HCEC 1CT (cell line): ENCODE measurements around the gene MRRF.

Source experiments
- DNase-seq: peaks from one replicate; pipeline ENCODE4 v3.0.0-alpha.2; 2017

Gene MRRF

DNA sequence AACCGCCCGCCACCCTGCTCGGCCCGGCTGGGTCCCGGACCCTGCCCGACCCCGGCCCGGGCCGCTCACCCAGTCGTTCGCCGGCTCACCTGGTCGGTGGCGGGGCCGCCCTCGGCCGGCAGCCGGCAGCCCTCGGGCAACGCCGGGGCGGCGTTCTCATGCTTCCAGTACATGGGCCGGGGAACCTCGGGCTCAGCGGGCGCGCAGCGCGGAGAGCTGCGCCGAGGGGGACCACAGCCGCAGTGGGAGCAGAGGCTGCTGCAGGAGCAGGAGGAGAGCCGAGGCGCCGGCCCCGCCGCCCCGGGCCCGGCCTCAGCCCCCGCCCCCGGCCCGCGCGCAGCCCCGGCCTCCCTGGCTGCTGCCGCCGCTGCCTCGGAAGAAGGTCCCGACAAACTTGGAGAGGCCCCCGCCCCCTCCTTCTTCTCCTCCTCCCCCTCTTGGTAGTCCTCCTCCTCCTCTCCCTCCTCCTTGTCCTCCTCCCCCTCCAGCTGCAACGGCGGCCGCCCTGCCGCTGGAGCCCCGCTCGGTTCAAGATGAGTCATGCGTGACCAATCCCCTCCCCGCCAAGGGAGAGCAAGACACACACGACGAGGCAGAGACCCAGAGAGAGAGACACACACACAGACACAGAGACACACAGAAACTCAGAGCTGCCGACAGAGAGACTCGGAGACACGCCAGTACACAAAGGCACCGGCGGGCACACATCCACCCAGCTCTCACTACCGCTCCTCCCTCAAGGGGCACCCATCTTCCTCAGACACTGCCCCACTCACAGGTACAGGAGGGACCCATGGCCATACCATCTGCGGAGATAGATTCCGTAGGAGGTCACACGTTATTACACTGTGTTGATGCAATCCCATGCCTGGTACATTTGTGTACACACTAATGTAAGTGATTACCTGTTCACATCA lies 35.9 kb upstream of the MRRF start, which contains the start of gene LHX6:
LHX6 (minus strand) TSS at position 390 of the 917 bp plus-strand sequence; CDS start at position 173, 217 bp downstream.
- peak; percentile 51 for DNase-seq

DNA sequence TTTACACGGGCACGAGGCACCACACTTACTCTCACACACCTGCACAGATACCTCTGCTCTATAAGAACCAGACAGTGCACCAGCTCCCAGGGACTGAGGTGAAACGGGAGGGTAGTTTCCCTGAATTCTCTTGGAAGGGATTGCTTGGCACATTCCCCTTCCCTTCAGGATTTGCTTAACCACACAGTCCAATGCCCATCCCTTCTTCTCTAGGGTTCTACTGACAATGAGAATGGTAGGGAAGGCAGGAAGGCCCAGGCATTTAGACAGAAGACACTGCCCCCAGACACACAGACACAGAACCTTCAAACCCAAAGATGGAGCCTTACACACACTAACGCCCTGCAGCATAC lies 35.2 kb upstream of the MRRF start:
- no peak for DNase-seq

DNA sequence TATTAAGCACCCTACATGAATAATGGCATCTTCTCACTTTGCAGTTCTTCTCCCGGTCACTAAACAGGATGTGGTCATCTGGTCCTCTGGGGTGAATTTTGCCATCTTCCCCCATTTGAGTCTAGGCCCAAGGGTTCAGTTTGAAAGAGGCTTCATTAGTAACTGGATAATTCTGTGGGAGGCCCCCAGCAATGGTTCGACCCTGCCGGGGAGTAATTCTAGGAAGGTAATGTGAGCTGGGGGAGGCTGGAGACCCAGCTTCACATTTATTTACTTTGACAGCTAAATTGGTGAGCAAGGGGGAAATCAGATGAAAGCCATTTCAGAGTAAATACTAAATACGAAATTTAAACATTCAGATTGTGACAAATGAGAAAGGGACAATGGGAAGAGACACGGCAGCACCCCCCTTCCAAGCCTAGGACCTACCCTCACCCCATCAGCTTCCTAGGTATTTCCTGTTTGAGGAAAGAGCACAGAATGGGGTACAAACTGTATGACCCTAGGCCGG lies 31.8 kb upstream of the MRRF start:
- DNase-seq: no peak

DNA sequence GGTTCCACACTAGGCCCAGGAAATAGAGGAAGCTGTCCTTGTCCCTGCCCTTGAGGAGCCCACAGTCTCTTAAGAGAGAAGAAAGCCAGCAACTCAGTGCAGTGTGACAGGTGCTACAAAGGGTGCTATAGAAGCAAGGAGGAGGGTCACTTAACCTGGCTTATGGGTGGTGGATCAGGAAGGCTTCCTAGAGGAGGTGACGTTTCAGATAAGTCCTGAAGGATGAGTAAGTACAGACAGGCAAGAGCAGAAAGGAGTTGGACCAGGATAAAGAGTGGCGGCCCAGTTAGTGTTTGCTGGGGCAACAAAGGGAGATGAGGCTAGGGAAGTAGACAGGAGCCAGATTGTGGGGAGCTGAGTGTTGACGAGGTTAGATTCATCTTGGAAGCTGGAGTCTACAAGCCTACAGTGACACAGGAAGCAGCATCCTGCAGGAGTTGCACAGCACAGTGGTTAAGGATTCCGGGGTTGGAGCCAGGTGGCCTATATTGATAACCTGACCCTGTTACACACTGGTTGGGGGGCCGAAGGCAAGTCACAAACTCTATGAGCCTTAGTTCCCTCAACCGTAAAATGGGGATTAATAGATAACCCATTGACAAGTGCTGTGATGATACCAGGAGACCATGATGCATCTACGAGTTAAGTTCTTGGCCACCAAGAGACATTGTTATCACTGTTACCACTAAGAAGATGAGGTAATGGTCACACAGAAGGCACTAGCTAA lies 30.5 kb upstream of the MRRF start:
- no peak for DNase-seq

DNA sequence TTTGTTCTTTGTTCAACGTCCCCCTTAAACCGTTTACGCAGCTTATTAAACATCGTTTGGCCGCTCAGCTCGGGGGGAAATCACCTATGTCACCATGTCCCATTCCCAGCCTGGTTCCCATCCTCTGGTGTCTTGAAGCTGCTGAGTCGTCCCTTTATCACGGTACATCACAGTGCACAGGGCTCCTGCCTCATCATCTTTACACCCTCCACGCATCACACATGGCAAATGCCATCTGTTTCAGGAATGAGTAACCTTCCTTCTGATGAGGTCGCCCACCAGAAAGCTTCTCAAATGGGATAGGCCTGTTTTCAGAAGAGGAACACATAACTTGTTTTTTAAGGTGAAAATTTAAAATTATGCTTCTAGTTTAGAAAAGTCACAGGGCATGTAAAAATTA lies 28.0 kb upstream of the MRRF start:
- no peak for DNase-seq

DNA sequence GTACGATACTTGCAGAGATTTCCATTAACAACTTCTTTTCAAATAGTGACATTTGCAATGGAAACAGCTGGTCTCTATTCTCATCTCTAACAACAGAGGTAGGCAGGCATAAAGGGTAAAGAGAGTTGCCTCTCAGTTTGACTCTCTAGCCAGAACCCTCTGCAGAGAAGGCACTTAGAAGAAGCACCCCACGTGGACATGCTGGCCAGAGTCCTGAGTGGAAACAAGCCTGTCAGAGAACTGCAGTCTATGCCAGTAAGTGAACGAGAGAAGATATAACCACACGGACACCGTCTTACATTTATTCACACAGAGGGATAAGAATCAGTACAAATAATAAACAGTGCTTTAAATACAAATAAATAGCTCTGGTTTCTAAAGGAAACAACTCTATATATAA lies 25.0 kb upstream of the MRRF start:
- no peak for DNase-seq

DNA sequence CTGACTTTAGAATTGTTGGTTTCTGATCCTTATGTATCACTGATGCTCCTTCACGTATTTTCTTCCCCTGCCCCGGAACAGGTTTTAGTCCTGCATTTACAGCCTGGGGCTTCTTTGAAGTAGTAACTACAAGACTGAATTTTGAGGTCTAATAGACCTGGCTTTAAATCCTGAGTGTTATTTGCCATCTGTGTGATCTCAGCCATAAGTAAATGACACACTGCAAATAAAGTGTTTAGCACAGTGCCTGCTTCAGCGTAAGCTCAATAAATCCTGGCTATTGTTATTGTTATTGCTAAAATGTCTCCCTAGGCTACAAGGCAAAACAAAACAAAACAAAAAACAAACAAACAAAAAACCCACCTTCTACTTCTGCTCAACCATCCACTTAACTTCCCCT lies 20.3 kb upstream of the MRRF start:
- no peak for DNase-seq

DNA sequence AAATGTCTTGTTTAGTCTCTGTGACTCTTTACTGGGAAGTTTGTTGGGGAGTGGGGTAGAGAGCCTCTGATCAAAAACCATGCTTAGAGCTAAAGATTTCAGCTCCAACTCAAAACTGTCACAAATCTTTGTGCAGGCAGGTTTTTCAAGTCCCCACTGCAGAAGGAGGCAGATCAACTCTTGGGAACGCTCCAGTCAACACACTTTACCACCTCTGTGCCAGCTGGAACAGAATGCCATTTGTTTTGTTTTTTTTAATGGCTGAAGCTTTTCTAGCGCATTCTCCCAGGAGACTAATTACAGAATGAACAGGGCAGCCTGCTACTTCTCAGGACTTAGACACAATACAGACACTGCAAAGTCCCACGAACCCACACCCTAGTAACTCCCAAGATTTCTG lies 18.0 kb upstream of the MRRF start:
- DNase-seq: no peak

DNA sequence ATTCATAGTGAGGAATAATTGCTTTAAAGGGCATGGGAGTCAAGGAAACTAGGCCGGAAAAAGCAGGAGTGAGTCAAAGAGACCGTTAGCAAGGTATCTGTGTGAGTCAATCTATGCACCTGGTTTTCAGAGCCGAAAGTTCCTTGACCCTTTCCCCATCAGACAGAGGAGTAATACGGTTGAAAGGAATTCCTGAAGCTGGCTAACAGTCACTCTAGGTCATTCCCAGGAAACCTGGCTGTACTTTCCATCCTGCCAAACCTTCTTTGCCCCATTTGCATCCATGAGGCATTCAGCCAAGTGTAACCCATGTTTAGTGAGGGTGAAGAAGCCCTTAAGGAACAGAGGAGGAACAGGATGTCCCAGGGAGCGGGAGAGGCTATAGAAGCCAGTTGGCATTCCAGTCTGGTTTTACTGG lies 16.2 kb upstream of the MRRF start:
- DNase-seq: no peak

DNA sequence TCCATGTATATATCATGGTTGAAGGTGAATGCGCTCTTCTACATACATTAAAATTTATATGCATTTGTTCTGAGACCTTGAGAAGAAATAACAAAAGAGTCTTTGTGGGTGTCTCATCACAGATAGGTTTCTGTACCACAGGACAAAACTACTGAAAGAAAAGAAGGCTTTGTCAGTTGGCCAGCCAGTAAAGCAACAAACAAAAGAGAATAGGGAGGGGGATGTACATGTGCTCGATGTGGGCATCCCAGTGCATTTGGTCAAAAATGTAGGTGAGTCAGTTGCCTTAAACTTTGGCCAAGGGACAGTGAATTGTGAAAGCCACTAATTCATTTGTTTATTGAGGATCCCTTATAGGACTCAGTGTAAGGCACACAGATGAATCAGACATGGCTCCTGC lies 13.3 kb upstream of the MRRF start:
- no peak for DNase-seq

DNA sequence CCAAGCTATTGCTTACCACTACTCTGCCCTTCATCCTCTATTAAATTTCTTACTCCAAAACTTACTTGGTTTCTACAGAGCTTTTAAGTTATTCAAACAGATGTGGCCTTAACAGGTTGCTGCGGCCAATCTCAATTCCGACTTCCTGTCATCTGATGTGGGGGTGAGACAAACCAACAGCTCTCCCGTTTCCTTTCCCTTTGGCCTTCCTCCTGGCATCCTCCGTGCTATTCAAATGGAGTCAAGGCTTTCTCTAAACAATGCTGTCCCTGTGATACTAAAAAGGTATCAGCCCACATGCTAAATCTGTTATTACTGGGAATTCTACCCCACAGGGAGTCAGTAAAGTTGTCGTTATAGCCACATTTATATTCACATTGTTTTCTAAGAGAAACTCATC lies 11.9 kb upstream of the MRRF start:
- no peak for DNase-seq

DNA sequence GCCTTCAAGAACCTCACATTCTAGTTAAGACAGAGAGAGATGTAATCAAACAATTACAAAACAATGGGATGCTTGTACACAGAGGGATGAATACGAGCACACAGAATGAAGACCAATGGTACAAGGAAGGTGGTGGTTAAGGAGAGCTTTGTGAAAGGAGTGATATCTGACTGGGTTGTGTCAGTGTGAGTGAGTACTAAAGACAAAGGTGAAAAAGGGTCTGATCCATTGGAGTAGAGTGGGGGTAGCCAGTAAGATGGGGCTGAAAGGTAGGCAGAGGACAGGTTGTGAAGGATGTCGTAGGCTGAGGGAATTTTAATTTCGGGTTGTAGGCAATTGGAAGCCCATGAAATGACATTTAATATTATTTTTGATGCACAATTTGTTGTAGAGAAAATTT lies 9.9 kb upstream of the MRRF start:
- no peak for DNase-seq

DNA sequence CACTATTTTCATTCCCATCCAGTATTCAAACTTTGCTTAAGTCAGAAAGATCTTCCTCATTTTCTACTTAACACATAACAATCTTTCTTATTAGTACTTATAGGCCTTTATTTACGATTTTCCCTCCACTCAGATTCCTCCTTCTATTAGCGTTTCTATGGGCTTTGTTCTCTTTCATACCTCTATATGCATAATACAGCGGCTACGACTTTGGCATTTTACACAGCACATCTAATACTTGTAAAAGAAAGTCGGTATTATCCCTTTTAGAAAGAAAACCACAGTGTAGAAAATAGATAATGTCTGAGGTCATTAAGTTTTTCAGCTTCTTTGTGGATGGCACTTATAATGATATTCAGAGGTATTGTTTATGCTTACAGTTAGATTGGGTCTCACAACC lies 8.5 kb upstream of the MRRF start:
- no peak for DNase-seq

DNA sequence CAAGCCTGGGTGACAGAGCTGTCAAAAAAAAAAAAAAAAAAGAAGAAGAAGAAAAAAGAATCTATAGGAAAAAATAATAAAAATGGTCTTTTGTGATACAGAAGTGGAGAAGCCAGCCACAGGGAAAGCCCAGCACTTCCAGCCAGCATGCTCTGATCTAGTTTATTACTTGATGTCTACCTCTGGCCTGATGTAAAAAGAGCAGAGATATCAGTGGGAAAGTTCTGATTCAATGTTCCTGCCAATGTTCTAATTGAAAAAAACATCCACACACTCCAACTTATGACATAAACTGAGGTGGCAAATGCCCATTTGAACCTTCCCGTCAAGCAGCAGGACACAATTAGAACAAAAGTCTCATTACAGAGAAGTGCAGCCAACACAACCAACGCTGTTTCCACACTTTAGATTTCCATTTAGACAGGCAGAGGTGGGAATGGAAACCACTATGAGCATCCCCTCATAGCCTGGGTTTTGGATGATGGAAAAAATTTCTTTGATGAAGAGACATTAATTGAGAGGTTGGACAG lies 5.7 kb upstream of the MRRF start:
- no peak for DNase-seq

DNA sequence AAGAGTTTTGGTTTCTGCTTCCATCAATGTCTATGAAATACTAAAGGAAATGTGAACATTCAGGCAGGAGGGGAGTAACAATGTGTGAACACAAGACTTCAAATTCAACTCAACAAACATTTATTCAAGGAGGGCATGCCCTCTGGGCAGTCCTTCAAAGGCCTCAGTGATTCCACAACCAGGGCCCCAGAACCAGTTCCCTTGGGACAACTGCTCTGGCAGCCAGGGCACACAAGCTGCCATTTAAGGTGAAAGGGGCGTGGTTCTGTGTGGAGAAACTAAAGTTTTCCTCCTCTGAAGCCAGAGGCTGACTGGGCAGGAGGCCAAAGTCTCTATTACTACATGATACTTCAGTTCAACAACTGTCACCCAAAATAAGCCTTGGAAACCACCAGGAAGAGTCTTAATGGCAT lies 3.2 kb upstream of the MRRF start:
- no peak for DNase-seq

DNA sequence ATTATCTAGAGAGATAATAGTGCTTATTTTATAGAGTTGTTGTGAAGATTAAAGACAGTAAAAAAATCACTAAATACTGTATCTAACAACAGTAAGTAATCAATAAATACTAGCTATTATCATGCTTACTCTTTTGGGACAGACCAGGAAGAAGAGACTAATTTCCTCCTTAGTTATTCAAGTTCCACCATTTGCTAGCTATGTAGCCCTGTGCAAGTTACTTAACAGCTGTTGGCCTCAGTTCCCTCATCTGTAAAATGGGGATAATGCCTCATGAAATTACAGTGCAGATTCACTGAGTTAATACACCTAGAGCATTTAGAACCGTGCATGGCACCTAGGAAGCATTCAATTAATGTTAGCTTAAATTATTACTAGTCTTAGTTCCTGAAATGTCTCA lies 2.6 kb upstream of the MRRF start:
- no peak for DNase-seq

DNA sequence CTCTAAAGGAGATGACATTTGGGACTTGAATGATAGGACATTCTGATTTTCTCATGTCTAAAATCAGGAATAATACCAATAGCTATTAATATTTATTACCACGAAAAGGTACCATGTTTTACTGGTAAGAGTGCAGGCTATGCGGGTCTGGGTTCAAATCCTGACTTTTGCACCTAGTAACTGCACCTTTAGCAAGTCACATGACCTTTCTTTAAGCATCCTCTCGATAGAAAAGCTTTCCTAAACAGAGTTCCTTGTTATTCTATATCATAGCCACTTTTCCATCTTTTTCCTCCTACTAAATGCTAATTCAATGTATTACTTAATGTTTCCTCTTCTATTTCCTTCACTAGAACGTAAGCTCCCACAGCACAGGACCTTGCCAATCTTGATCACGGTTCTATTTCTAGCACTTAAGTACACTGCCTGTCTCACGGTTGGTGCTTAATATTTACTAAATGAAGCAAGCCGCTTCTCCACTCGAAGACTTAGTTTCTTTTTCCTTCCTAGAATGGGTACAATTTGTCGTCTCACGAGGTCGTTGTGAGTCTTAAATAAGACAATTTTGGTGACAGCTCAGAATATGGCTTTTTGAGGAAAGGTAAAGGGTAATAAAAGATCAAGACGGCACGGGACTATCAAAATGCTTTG lies 858 bp upstream of the MRRF start:
- DNase-seq: no peak

DNA sequence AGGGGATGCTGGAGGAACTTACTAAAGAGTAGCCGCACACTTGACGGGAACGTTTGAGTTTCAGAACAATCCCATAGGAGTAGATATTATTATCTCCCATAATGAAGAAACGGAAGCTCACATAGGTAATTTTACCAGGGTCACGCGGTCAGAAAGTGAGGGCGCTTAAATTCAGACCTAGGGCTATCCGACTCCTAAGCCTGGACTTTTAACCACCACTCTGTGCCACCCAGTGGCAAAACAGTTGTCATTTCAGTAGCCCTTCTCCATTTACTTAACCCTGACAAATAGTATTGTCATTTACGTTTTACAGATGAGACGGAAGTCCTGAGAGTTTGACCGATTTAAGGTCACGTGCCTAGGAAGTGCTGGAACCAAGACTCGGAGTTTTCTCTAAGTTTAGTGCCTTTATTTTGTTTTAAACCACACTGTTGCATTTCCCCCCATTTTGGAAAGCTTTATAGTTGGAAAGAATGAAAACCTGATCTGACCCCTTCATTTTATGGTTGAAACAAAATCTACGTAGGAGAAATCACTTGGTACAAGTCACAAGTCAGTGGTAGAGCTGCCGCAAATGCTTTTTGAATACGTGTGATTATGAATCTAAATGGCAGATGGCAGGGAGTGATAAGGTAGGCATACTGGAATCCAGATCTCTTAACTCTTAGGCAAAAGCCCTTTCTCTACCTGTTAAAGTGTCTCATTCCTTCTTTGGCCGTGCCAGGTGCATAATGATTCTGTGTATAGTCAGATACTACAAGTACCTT lies 650 bp downstream of the MRRF start:
- DNase-seq: peak; percentile 9

DNA sequence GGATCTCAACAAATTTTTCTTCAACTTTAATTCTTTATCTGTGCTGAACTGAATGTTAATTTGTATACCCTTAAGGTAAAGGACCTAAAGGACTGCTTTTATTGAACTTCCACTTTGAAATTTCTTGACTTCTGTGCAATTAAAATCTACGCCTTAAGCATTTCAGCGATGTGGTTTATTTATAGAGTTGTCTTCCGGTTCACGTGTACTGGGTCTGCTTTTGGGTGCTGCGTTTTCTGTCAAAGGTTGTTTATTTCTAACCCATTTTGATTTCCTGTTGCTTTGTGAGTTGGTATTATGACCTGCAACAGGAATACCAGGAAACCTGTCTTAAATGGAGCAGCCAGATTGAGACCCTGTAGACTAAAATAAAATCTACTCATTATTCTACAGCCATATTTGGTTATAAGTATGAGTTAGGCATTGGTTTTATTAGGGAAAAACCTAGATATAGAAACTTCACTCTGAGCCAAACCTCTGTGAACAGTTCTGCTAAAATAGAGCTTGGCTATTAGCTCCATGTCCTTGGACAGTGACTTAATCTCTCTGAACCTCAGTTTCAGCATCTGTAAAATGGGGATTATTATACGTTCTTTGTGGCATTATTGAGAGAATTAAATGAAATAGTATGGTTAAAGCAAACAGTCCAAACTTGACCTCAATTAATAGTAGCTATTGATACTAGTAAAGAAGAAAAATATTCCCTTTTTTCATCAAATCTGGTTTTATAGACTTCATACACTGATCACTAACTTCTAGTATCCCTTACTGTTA lies 3.5 kb downstream of the MRRF start:
- no peak for DNase-seq

DNA sequence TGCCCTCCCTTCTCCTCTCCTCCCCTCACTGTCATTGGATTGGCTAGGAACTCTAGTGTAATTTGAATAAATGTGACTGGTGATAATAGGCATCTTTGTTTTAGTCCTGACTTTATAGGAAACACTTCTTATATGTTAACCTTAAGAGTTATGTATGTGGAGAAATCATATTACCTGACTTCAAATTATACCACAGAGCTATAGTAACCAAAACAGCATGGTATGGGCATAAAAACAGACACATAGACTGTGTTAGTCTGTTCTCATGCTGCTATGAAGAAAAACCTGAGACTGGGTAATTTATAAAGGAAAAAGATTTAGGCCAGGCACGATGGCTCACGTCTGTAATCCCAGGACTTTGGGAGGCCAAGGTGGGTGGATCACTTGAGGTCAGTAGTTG lies 9.4 kb downstream of the MRRF start:
- DNase-seq: no peak

DNA sequence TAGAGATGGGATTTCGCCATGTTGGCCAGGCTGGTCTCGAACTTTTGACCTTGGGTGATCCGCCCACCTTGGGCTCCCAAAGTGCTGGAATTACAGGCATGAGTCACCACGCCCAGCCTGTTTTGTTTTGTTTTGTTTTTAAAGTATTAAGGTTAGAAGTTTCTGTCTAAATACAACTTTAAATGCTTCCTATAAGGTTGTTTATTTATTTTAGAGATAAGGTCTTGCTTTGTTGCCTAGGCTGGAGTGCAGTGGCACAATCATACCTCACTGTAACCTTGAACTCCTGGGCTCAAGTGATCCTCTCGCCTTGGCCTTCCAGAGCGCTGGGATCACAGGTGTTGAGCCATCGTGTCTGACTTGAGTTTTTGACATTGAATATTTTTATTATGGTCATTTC lies 11.4 kb downstream of the MRRF start:
- no peak for DNase-seq
